PC-9 (cell line): ENCODE measurements around the gene KLK15.

Experiments used
- EZH2 ChIP-seq: fragments of 200-600 bp; sonication (generic); IDR thresholded peaks from 2 replicates; pipeline ENCODE4 v1.8.0; 2017; ENCODE audit warnings: antibody characterized with exemption, low read depth
- TF ChIP-seq, protein P1 (sequence below): fragments of 200-600 bp; sonication (generic); conservative IDR thresholded peaks from 2 replicates; pipeline ENCODE4 v1.6.1; 2017; ENCODE audit warnings: mixed run types, antibody characterized with exemption, mild to moderate bottlenecking, moderate library complexity

DNA sequence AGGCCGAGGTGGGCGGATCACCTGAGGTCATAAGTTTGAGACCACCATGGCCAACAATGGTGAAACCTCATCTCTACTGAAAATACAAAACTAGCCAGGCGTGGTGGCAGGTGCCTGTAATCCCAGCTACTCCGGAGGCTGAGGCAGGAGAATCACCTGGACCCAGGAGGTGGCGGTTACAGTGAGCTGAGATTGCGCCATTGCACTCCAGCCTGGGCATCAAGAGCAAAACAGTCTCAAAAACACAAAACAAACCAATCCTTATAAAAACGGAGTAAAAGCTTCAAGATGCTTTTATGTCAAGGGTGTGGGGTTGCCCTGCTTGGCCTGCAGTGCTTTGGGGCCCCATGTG lies 36.0 kb downstream of the KLK15 start:
- TF ChIP-seq, protein P1, sequence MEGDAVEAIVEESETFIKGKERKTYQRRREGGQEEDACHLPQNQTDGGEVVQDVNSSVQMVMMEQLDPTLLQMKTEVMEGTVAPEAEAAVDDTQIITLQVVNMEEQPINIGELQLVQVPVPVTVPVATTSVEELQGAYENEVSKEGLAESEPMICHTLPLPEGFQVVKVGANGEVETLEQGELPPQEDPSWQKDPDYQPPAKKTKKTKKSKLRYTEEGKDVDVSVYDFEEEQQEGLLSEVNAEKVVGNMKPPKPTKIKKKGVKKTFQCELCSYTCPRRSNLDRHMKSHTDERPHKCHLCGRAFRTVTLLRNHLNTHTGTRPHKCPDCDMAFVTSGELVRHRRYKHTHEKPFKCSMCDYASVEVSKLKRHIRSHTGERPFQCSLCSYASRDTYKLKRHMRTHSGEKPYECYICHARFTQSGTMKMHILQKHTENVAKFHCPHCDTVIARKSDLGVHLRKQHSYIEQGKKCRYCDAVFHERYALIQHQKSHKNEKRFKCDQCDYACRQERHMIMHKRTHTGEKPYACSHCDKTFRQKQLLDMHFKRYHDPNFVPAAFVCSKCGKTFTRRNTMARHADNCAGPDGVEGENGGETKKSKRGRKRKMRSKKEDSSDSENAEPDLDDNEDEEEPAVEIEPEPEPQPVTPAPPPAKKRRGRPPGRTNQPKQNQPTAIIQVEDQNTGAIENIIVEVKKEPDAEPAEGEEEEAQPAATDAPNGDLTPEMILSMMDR, result no peak
- TF ChIP-seq EZH2, result no peak
